Liver (tissue), 3 donors: ENCODE results near the gene LAMP5.

Experiments used
- EGR1 ChIP-seq, 2 donors: IDR thresholded peaks; 2 replicates each; pipeline ENCODE4 v1.6.1; 2016 to 2018; ENCODE audit warnings: antibody characterized with exemption in 2 of 2, low read depth in 2 of 2
- YY1 ChIP-seq: IDR thresholded peaks from 2 replicates; pipeline ENCODE4 v1.6.1; 2016; ENCODE audit warnings: antibody characterized with exemption, mild to moderate bottlenecking
- TF ChIP-seq, protein P1 (sequence below): fragments of 150-350 bp; IDR thresholded peaks from 2 replicates; pipeline ENCODE4 v1.5.1; 2017; ENCODE audit warnings: improper control_type of control experiment, low read depth, low read length; ENCODE audit not compliant: missing input control
- TF ChIP-seq, protein P2 (sequence below): IDR thresholded peaks from 2 replicates; pipeline ENCODE4 v1.6.1; 2016; ENCODE audit warnings: antibody characterized with exemption
- donor health status: healthy.
- donor health status: healthy.

DNA sequence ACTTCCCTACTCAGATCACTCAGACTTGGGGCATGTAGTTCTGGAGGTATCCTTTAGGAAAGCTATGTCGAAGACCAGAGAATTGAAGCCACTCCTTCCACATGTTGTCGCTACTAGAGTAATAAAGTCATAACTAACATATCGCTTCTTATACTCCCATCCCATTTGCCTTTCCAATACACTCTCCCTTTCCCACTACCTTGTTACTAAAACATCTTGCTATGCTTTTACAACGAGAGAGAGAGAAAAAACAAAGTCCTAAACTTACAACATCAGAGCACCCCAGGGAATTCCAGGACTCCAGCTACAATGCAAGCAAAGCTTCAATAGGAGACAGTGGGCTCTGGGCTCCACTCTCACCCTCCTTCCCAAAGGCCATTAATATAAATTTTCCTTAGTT, 5.1 kb upstream of the LAMP5 start:
- no peak for TF ChIP-seq YY1
- TF ChIP-seq EGR1 (IDR thresholded peaks at IDR 0.05; ENCODE audit: low read depth in 2 of 2): no peak
- TF ChIP-seq, protein P1, sequence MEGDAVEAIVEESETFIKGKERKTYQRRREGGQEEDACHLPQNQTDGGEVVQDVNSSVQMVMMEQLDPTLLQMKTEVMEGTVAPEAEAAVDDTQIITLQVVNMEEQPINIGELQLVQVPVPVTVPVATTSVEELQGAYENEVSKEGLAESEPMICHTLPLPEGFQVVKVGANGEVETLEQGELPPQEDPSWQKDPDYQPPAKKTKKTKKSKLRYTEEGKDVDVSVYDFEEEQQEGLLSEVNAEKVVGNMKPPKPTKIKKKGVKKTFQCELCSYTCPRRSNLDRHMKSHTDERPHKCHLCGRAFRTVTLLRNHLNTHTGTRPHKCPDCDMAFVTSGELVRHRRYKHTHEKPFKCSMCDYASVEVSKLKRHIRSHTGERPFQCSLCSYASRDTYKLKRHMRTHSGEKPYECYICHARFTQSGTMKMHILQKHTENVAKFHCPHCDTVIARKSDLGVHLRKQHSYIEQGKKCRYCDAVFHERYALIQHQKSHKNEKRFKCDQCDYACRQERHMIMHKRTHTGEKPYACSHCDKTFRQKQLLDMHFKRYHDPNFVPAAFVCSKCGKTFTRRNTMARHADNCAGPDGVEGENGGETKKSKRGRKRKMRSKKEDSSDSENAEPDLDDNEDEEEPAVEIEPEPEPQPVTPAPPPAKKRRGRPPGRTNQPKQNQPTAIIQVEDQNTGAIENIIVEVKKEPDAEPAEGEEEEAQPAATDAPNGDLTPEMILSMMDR: no peak
- TF ChIP-seq, protein P2, sequence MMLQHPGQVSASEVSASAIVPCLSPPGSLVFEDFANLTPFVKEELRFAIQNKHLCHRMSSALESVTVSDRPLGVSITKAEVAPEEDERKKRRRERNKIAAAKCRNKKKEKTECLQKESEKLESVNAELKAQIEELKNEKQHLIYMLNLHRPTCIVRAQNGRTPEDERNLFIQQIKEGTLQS: no peak
